HepG2 (cell line): ENCODE data around the gene PPP1R27. TPM values are rescaled to one million over a fixed set of nuclear protein-coding genes. Genes with fewer than 3 reads are reported as not detected.

ENCODE experiments used
- FOXC1 ChIP-seq: sonication (generic); formaldehyde crosslinking; IDR thresholded peaks from 2 replicates; pipeline ENCODE4 v1.8.0; 2022; ENCODE audit warnings: mild to moderate bottlenecking, missing genetic modification reagents, borderline replicate concordance
- MAX ChIP-seq: IDR thresholded peaks from 2 replicates; pipeline ENCODE4 v1.6.1; 2012; ENCODE audit warnings: inconsistent platforms
- MXD3 ChIP-seq: IDR thresholded peaks from 2 replicates; pipeline ENCODE4 v1.6.1; 2016; ENCODE audit warnings: mild to moderate bottlenecking, missing biosample characterization, missing genetic modification reagents
- NONO ChIP-seq, 2 experiments: fragments of 450-650 bp in 1 of 2; sonication (generic) in 1 of 2; formaldehyde crosslinking in 1 of 2; IDR thresholded peaks in 1 of 2; conservative IDR thresholded peaks in 1 of 2; 2 replicates each; pipeline versions ENCODE4 v1.6.1 to v1.8.0; 2017 to 2022; ENCODE audit warnings: mild to moderate bottlenecking in 1 of 2, missing genetic modification reagents in 1 of 2, moderate library complexity in 1 of 2
- RAD51 ChIP-seq: fragments of 450-650 bp; IDR thresholded peaks from 2 replicates; pipeline ENCODE4 v1.6.1; 2016; ENCODE audit warnings: borderline replicate concordance
- TFDP1 ChIP-seq: IDR thresholded peaks from 2 replicates; pipeline ENCODE4 v1.6.1; 2016; ENCODE audit warnings: missing compliant biosample characterization, missing genetic modification reagents, borderline replicate concordance
- ZC3H4 ChIP-seq: sonication (generic); formaldehyde crosslinking; IDR thresholded peaks from 2 replicates; pipeline ENCODE4 v1.4.0; 2020; ENCODE audit warnings: missing genetic modification reagents, borderline replicate concordance
- ZFP91 ChIP-seq: sonication (generic); formaldehyde crosslinking; IDR thresholded peaks from 2 replicates; pipeline ENCODE4 v1.9.0; 2022; ENCODE audit warnings: missing genetic modification reagents, mild to moderate bottlenecking, borderline replicate concordance
- ZNF318 ChIP-seq: sonication (generic); formaldehyde crosslinking; IDR thresholded peaks from 2 replicates; pipeline ENCODE4 v1.4.0; 2020; ENCODE audit warnings: mild to moderate bottlenecking, missing genetic modification reagents
- ZNF577 ChIP-seq: sonication (generic); formaldehyde crosslinking; IDR thresholded peaks from 2 replicates; pipeline ENCODE4 v1.4.0; 2020; ENCODE audit warnings: mild to moderate bottlenecking, low read depth, missing genetic modification reagents, borderline replicate concordance
- ZNF605 ChIP-seq: sonication (generic); formaldehyde crosslinking; IDR thresholded peaks from 2 replicates; pipeline ENCODE4 v1.8.0; 2022; ENCODE audit warnings: mild to moderate bottlenecking, missing genetic modification reagents
- ZNF770 ChIP-seq: sonication (generic); formaldehyde crosslinking; IDR thresholded peaks from 2 replicates; pipeline ENCODE4 v1.5.0; 2020; ENCODE audit warnings: mild to moderate bottlenecking, missing genetic modification reagents
- polyA plus RNA-seq, 8 experiments: library from polyadenylated mRNA; depleted of rRNA in 3 of 8; stranded (reverse) in 7 of 8; unstranded in 1 of 8; fragments of >200 nt; fragmentation: Illumina TruSeq in 4 of 8; extraction: Trizol in 4 of 8; gene quantifications; 2 replicates each; pipeline versions ENCODE4 v1.2.1 to v1.2.3, GENCODE V29; 2011 to 2016; ENCODE audit warnings: low read depth in 4 of 8, missing spikeins in 1 of 8, mixed read lengths in 1 of 8; ENCODE audit not compliant: insufficient read depth in 1 of 8
- total RNA-seq, 5 experiments: library from RNA; depleted of rRNA; stranded (reverse); fragments of >200 nt; fragmentation: Illumina TruSeq; extraction: Trizol; gene quantifications; 2 replicates each; pipeline ENCODE4 v1.2.3, GENCODE V29; 2016; ENCODE audit warnings: low read depth in 1 of 5

The PPP1R27 gene
- total and polyA plus RNA-seq, 2 of the 13 experiments (the other 11 are each of a cell fraction or from before 2014, with no cell fraction given) = 0.17 to 1.00 TPM

- TF ChIP-seq TFDP1 (CRISPR knock-in tag) = 0 out of 2 replicates have a peak, but pooled peaks have one; percentile 5
- peak; percentile 4; the same call in 1 of the 2 replicates for TF ChIP-seq ZC3H4
- 0 out of 2 replicates have a peak, but pooled peaks have one; percentile 7 for TF ChIP-seq ZFP91 (CRISPR knock-in tag)
- TF ChIP-seq ZNF577 (CRISPR knock-in tag) = no peak
- 0 out of 2 replicates have a peak, but pooled peaks have one; percentile 7 for TF ChIP-seq ZNF318
- TF ChIP-seq MAX = no peak
- no peak for TF ChIP-seq FOXC1
- peak; percentile 15; the same call in 1 of the 2 replicates for TF ChIP-seq MXD3 (CRISPR knock-in tag)
- TF ChIP-seq RAD51 = no peak
- no peak for TF ChIP-seq ZNF770 (CRISPR knock-in tag)
- no peak for TF ChIP-seq NONO (IDR thresholded peaks at IDR 0.05)
- no peak for TF ChIP-seq NONO (CRISPR knock-in tag; conservative IDR thresholded peaks at IDR 0.05)
- TF ChIP-seq ZNF605 (CRISPR knock-in tag) = 0 out of 2 replicates have a peak, but pooled peaks have one; percentile 37
Measured at GRCh38 chr17:81858967-81859905, 24.4 kb upstream of the PPP1R27 start (continued).
